ENCODE results near the gene CRTC3.

DNA sequence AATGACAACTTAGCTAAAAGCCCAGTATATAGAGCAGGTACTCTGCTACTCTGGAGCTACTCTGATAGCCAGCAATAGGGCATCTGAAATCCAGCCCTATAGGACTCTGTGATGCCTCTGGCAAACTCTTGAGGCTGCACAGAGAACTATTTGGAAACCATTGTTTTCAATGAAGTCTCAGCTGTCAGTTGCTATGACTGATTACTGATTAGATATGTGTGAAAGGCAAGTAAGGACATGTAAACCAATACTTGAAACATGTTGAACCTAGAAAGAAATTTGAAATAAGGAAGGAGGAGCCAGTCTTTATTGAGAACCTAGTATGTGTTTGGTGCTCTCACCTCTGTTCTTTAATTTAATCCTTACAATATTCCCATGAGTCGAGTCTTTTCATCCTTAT lies 40.2 kb upstream of the CRTC3 start:
- TF ChIP-seq POLR2AphosphoS5 (IDR thresholded peaks at IDR 0.05; ENCODE audit: insufficient read depth, low read depth, low read length) (no peak), JUN (IDR thresholded peaks at IDR 0.05; ENCODE audit: borderline replicate concordance, insufficient read depth, insufficient read length, low read depth) (no peak), EZH2 (IDR thresholded peaks at IDR 0.05; ENCODE audit: borderline replicate concordance, low read depth, low read length, severe bottlenecking) (no peak), FOS (IDR thresholded peaks at IDR 0.05; ENCODE audit: borderline replicate concordance, insufficient read depth, low read length) (no peak), POLR2A (IDR thresholded peaks at IDR 0.05; ENCODE audit: low read depth, low read length) (no peak), GATA2 (IDR thresholded peaks at IDR 0.05; ENCODE audit: insufficient read depth, insufficient read length, low read depth, low read length) (no peak), MYC (IDR thresholded peaks at IDR 0.05; ENCODE audit: low read depth, low read length) (no peak)
- TF ChIP-seq, protein P1, sequence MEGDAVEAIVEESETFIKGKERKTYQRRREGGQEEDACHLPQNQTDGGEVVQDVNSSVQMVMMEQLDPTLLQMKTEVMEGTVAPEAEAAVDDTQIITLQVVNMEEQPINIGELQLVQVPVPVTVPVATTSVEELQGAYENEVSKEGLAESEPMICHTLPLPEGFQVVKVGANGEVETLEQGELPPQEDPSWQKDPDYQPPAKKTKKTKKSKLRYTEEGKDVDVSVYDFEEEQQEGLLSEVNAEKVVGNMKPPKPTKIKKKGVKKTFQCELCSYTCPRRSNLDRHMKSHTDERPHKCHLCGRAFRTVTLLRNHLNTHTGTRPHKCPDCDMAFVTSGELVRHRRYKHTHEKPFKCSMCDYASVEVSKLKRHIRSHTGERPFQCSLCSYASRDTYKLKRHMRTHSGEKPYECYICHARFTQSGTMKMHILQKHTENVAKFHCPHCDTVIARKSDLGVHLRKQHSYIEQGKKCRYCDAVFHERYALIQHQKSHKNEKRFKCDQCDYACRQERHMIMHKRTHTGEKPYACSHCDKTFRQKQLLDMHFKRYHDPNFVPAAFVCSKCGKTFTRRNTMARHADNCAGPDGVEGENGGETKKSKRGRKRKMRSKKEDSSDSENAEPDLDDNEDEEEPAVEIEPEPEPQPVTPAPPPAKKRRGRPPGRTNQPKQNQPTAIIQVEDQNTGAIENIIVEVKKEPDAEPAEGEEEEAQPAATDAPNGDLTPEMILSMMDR (IDR thresholded peaks at IDR 0.05; ENCODE audit: extremely low read depth in 1 of 2, insufficient read depth in 1 of 2, low read depth in 1 of 2, low read length in 2 of 2) = no peak
- TF ChIP-seq, protein P2, sequence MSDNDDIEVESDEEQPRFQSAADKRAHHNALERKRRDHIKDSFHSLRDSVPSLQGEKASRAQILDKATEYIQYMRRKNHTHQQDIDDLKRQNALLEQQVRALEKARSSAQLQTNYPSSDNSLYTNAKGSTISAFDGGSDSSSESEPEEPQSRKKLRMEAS (IDR thresholded peaks at IDR 0.05; ENCODE audit: insufficient read depth, insufficient read length) = no peak
